ENCODE data around the gene NUAK1.

- TF ChIP-seq POLR2AphosphoS5 (IDR thresholded peaks at IDR 0.05; ENCODE audit: low read depth, low read length) (no peak), REST (IDR thresholded peaks at IDR 0.05; ENCODE audit: insufficient read depth in 1 of 2, low read depth in 2 of 2, low read length in 2 of 2) (no peak), FOXP2 (optimal IDR thresholded peaks at IDR 0.05; ENCODE audit: borderline replicate concordance, extremely low read depth, extremely low read length, insufficient read depth) (no peak), TAF1 (IDR thresholded peaks at IDR 0.05; ENCODE audit: borderline replicate concordance, insufficient read depth, low read length) (no peak), SIN3A (IDR thresholded peaks at IDR 0.05; ENCODE audit: borderline replicate concordance, insufficient read depth, low read length) (no peak)
These were observed 49.1 kb upstream of the NUAK1 start for GRCh38 chr12:106187842-106188241.
